ENCODE results near the gene SLC9A4.

Gene SLC9A4

DNA sequence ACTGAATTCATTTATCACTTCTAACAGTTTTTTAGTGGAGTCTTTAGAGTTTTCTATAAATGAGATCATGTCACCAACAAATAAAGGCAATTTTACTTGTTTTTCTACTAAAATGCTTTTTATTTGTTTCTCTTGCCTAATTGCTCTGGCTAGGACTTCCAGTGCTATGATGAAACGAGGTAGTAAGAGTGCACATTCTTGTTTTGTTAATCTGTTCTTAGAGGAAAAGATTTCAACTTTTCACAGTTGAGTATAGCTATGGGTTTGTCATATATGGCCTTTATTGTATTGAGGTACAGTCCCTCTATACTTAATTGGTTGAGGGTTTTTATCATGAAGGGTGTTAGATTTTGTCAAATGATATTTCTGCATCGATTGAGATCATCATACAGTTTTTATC, 44.5 kb upstream of the SLC9A4 start:
- POLR2A ChIA-PET, result no interaction called here

DNA sequence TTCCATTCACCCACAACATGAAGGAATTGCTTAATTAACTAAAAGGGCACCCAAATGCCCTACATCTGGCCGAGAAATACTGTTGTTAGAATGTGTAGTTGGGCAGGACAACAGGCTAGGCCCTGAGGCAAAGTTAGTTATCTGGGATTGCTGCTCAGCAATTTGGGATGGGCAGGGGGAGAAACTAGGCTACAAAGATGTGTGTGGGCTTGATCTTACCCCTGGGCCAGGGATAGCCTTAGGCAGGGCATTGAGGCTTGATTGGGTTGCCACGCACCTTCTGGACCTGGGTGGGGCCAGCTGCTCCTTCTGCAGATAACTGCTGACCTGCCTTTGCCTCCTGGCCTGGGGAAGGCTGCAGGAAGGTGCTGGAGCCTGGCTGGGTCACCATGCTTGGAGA, 40.6 kb upstream of the SLC9A4 start:
- CTCF ChIA-PET, result interaction anchor here (1.0 to 1.7 kb wide), 2 partner anchors 11 to 192 kb away, joined by 3 to 6 read pairs; no protein-coding TSS in a partner anchor
- no peak for TF ChIP-seq CTCF (IDR thresholded peaks at IDR 0.05; ENCODE audit: insufficient read depth, low read length, missing control alignments)
- no peak for DNase-seq (ENCODE audit: low read depth, low spot score)
- no peak overlapping the region for H3K4me3 ChIP-seq (ENCODE audit: low read depth, low read length)
- POLR2A ChIA-PET, result no interaction called here

More for the DNA sequence above, 44.5 kb upstream of the SLC9A4 start:
- no peak for TF ChIP-seq CTCF (IDR thresholded peaks at IDR 0.05; ENCODE audit: insufficient read depth, low read length, missing control alignments)
- CTCF ChIA-PET, result no interaction called here
- no peak for DNase-seq (ENCODE audit: low read depth, low spot score)
- no peak overlapping the region for H3K4me3 ChIP-seq (ENCODE audit: low read depth, low read length)

GRCh38 chr2:102433973-102434654, 38.9 kb upstream of the SLC9A4 start:
- TF ChIP-seq CTCF (IDR thresholded peaks at IDR 0.05; ENCODE audit: insufficient read depth, low read length, missing control alignments), result no peak
- H3K4me3 ChIP-seq (ENCODE audit: low read depth, low read length), result no peak overlapping the region
- no peak for DNase-seq (ENCODE audit: low read depth, low spot score)
- ChIA-PET CTCF (interaction anchor here (1.6 kb wide), 1 partner anchor 10 kb away, joined by 6 read pairs; no protein-coding TSS in a partner anchor), POLR2A (no interaction called here)

- no peak for TF ChIP-seq CTCF (IDR thresholded peaks at IDR 0.05; ENCODE audit: insufficient read depth, low read length, missing control alignments)
- H3K4me3 ChIP-seq (ENCODE audit: low read depth, low read length), result no peak overlapping the region
- POLR2A ChIA-PET, result no interaction called here
- CTCF ChIA-PET, result interaction anchor here (1.6 kb wide), 1 partner anchor 9 kb away, joined by 6 read pairs; no protein-coding TSS in a partner anchor
- no peak for DNase-seq (ENCODE audit: low read depth, low spot score)
Observed at GRCh38 chr2:102434655-102435381, 38.2 kb upstream of the SLC9A4 start.

- no peak overlapping the region for H3K4me3 ChIP-seq (ENCODE audit: low read depth, low read length)
- no peak for TF ChIP-seq CTCF (IDR thresholded peaks at IDR 0.05; ENCODE audit: insufficient read depth, low read length, missing control alignments)
- POLR2A ChIA-PET, result no interaction called here
- CTCF ChIA-PET, result no interaction called here
- DNase-seq (ENCODE audit: low read depth, low spot score), result no peak
Observed at GRCh38 chr2:102435741-102436140, 37.3 kb upstream of the SLC9A4 start.

DNA sequence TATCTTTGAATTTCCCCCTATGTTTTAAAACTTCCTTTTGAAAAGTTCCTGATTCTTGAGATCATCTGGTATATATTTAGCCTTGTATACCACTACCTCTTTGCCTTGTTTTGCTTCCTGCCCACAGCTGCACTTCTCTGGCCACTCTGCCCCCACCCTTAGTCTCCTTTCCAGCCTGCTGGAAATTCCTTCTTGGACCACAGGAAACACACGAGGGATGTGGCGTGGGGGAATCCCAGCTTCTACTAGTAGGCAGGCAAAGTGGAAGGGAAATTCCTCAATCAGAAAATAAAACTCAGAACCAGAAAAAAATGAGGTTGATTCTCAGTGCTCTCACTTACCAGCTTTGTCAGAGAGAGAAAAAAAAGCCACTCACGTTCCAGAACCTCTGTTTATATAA, 36.7 kb upstream of the SLC9A4 start:
- DNase-seq (ENCODE audit: low read depth, low spot score), result no peak
- no peak for TF ChIP-seq CTCF (IDR thresholded peaks at IDR 0.05; ENCODE audit: insufficient read depth, low read length, missing control alignments)
- H3K4me3 ChIP-seq (ENCODE audit: low read depth, low read length), result no peak overlapping the region
- ChIA-PET CTCF (no interaction called here), POLR2A (no interaction called here)
